ENCODE measurements around the gene BBX.

Gene BBX

DNA sequence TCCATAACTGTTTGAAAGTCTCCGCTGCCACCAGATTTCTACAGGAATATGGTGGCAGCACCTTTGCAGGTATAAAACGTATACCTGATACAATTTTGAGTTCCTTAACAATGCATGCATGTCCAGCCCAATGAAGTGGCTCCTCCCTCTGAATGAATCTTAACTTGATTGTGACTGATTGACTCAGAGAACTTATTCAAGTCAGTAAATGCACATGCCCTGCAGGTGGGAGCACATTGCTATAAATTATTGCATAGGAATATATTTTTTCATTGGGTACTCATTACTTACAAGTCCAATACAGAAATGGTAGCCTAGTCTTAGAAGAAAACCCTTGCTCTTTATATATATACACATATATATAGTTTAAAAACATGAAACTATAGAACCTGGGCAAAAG, 259.3 kb downstream of the BBX start:
- Mint-ChIP-seq H3K9me3 (no peaks in the 10 kb centered on the region), H3K4me3 (no peak overlapping the region), H3K27ac (no peak overlapping the region), H3K36me3 (ENCODE audit: insufficient read depth) (peaks cover 11% of the 10 kb centered on the region), H3K4me1 (ENCODE audit: low read depth in 2 of 2) (no peaks in the 10 kb centered on the region), H3K27me3 (no peaks in the 10 kb centered on the region)
- ATAC-seq (replicated peaks), result no peak
- DNase-seq, result no peak

DNA sequence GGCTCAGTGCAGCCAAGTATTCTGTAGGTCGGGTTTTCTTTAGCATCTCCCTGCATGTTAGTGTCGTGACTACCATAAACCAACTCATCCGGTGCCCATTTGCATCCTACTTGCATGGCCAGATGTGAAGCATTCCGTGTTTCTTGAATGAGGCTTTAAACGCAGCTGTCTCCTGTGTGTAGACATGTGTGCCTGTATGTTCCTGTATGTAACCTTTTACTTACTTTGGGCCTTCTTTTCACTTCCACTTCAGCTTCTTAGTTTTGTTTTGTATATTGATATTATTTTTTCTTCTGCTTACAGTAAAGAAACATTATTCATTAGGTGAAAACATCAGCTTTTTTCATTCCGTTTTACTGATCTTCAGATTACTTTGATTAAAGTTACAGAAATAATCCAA, 267.9 kb downstream of the BBX start:
- Mint-ChIP-seq H3K4me1 (ENCODE audit: low read depth in 2 of 2) (peaks cover 4 to 12% of the 10 kb centered on the region in 2 donors), H3K36me3 (ENCODE audit: insufficient read depth) (peaks cover 25% of the 10 kb centered on the region), H3K9me3 (no peaks in the 10 kb centered on the region), H3K27me3 (no peaks in the 10 kb centered on the region), H3K27ac (no peak overlapping the region), H3K4me3 (no peak overlapping the region)
- ATAC-seq (replicated peaks) (no peak), DNase-seq (no peak)

DNA sequence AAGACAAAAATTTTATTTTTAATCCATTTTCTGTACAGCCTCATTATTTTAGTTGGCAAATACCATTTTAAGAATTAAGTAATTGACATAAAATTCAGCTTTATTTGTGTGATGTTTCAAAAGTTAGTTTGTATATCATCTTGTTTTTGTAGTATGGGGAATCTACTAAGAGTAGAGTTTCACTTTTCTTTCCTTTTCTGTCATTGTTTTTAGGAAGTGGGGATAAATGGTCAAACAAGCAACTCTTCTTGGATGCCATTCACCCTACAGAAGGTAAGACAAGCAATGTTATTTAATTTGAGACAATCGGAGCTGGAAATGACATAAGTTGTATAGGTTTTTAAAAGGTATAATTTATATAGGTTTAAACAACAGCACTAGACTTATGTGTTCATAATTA, 268.3 kb downstream of the BBX start:
- ATAC-seq (replicated peaks) (no peak), DNase-seq (no peak)
- no peak overlapping the region for H3K4me3 Mint-ChIP-seq
- H3K4me1 Mint-ChIP-seq (ENCODE audit: low read depth in 2 of 2), result peaks cover 9 to 16% of the 10 kb centered on the region in 2 donors
- H3K27ac Mint-ChIP-seq, result no peak overlapping the region
- H3K27me3 Mint-ChIP-seq, result no peaks in the 10 kb centered on the region
- peaks cover 25% of the 10 kb centered on the region for H3K36me3 Mint-ChIP-seq (ENCODE audit: insufficient read depth)
- H3K9me3 Mint-ChIP-seq, result no peaks in the 10 kb centered on the region

GRCh38 chr3:107791450-107791849, 268.7 kb downstream of the BBX start:
- no peaks in the 10 kb centered on the region for H3K9me3 Mint-ChIP-seq
- DNase-seq, result no peak

DNA sequence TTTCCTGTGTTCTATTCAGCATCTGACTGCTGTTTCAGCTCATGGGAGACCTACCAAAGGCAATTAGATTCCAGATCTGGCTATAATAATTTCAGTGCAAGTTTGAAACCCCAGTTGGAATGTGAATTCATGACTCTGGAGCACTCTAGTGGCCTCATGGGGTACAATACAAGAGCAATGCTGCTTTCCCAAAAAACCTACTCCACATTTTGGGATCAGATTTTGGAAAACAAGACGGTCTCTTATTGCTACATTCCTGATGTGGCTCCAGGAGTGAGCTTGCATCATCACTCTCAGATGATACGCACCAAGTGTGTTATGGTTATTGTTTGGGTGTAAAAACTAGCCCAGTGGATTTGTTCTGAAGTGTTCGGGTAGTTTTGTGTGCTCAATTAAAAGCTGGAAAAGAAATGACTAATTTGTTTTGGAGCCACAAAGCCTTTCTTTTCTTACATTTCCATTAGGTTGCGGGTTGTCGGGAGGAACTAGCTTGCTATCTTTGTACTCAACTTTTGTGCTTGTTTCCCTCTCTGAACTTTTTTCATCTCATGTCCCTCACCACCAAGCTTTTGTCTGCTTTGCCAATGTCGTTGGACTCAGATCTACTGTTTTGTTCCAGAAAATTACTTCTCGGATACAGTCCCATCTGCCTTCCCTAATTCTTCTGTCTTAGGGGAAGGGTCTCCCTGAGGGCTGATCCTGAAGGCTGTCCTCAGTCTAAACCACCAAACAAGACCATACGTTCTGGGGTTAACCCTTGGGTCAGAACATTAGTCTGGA, 272.1 kb downstream of the BBX start:
- H3K36me3 Mint-ChIP-seq (ENCODE audit: insufficient read depth), result peaks cover 36% of the 10 kb centered on the region
- no peak for ATAC-seq (replicated peaks)

More at GRCh38 chr3:107791450-107791849, 268.7 kb downstream of the BBX start:
- H3K4me3 Mint-ChIP-seq, result no peak overlapping the region
- H3K4me1 Mint-ChIP-seq (ENCODE audit: low read depth in 2 of 2), result peaks cover 12 to 20% of the 10 kb centered on the region in 2 donors
- no peak for ATAC-seq (replicated peaks)
- H3K36me3 Mint-ChIP-seq (ENCODE audit: insufficient read depth), result peaks cover 25% of the 10 kb centered on the region
- H3K27me3 Mint-ChIP-seq, result no peaks in the 10 kb centered on the region
- H3K27ac Mint-ChIP-seq, result no peak overlapping the region

GRCh38 chr3:107795514-107796094, 272.8 kb downstream of the BBX start:
- Mint-ChIP-seq H3K4me1 (ENCODE audit: low read depth in 2 of 2) (peaks cover 12 to 17% of the 10 kb centered on the region in 2 donors), H3K27me3 (no peaks in the 10 kb centered on the region), H3K36me3 (ENCODE audit: insufficient read depth) (peaks cover 33% of the 10 kb centered on the region), H3K27ac (peak overlapping the region; percentile 9 to 85), H3K4me3 (no peak overlapping the region), H3K9me3 (no peaks in the 10 kb centered on the region)
- ATAC-seq (replicated peaks), result no peak
- no peak for DNase-seq

More for the DNA sequence above, 272.1 kb downstream of the BBX start:
- Mint-ChIP-seq H3K4me3 (no peak overlapping the region), H3K27me3 (no peaks in the 10 kb centered on the region), H3K9me3 (no peaks in the 10 kb centered on the region), H3K27ac (peak overlapping the region in 1 of 2 donors; percentile 9), H3K4me1 (ENCODE audit: low read depth in 2 of 2) (peaks cover 12 to 17% of the 10 kb centered on the region in 2 donors)
- DNase-seq, result no peak

GRCh38 chr3:107796791-107797190, 274.0 kb downstream of the BBX start:
- H3K36me3 Mint-ChIP-seq (ENCODE audit: insufficient read depth), result peaks cover 34% of the 10 kb centered on the region
- ATAC-seq (replicated peaks), result peak; percentile 94
- no peaks in the 10 kb centered on the region for H3K27me3 Mint-ChIP-seq
- peak in 2 of 3 experiments; percentile 7 to 9 for DNase-seq
- H3K27ac Mint-ChIP-seq, result no peak overlapping the region
- no peak overlapping the region for H3K4me3 Mint-ChIP-seq
- no peaks in the 10 kb centered on the region for H3K9me3 Mint-ChIP-seq
- peaks cover 12 to 17% of the 10 kb centered on the region in 2 donors for H3K4me1 Mint-ChIP-seq (ENCODE audit: low read depth in 2 of 2)

- Mint-ChIP-seq H3K27me3 (no peaks in the 10 kb centered on the region), H3K36me3 (ENCODE audit: insufficient read depth) (peaks cover 41% of the 10 kb centered on the region), H3K9me3 (no peaks in the 10 kb centered on the region), H3K4me1 (ENCODE audit: low read depth in 2 of 2) (peaks cover 12 to 17% of the 10 kb centered on the region in 2 donors), H3K27ac (no peak overlapping the region), H3K4me3 (no peak overlapping the region)
- ATAC-seq (replicated peaks) (no peak), DNase-seq (no peak)
These were observed 274.8 kb downstream of the BBX start for GRCh38 chr3:107797586-107797985.

DNA sequence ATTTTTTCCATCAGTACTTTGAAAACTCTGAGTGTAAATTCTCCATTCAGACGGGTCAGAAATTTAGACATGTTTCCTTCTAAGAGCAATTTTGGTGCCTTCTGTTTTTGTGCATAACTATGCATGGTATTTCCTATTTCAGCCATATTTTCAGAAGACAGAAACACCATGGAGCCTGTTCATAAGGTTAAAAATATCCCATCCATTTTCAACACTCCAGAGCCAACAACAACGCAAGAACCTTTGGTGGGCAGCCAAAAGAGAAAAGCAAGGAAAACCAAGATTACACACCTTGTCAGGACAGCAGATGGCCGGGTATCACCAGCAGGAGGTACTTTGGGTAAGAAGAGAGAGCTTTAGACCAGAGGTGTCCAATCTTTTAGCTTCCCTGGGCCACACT, 275.6 kb downstream of the BBX start:
- H3K4me1 Mint-ChIP-seq (ENCODE audit: low read depth in 2 of 2), result peaks cover 12 to 17% of the 10 kb centered on the region in 2 donors
- H3K36me3 Mint-ChIP-seq (ENCODE audit: insufficient read depth), result peaks cover 47% of the 10 kb centered on the region
- H3K9me3 Mint-ChIP-seq, result no peaks in the 10 kb centered on the region
- H3K4me3 Mint-ChIP-seq, result no peak overlapping the region
- H3K27me3 Mint-ChIP-seq, result no peaks in the 10 kb centered on the region
- DNase-seq, result no peak
- ATAC-seq (replicated peaks), result no peak
- no peak overlapping the region for H3K27ac Mint-ChIP-seq

DNA sequence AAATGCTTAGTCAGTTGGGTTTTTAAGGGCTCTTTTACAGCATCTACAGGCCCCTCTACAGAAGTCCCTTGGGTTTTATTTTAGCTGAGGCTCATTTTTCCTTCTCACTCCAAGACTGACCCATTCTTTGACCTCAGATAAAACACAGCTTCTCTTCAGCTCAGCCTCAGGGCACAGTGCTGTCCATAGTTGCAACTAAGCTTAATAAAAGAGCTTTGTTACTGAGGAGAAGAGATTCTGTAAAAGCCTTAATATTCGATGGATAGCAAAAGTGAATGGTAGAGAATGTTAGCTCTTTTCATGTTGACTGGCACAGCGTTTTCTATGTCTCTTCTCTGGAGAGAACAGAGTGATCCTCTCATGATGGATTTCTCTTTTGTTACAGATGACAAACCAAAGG, 277.9 kb downstream of the BBX start:
- peaks cover 67% of the 10 kb centered on the region for H3K36me3 Mint-ChIP-seq (ENCODE audit: insufficient read depth)
- no peak overlapping the region for H3K27ac Mint-ChIP-seq
- H3K4me3 Mint-ChIP-seq, result no peak overlapping the region
- no peaks in the 10 kb centered on the region for H3K27me3 Mint-ChIP-seq
- H3K4me1 Mint-ChIP-seq (ENCODE audit: low read depth in 2 of 2), result peaks cover 6 to 7% of the 10 kb centered on the region in 2 donors
- ATAC-seq (replicated peaks), result no peak
- DNase-seq, result no peak
- no peaks in the 10 kb centered on the region for H3K9me3 Mint-ChIP-seq

- Mint-ChIP-seq H3K27me3 (no peaks in the 10 kb centered on the region), H3K9me3 (no peaks in the 10 kb centered on the region), H3K36me3 (ENCODE audit: insufficient read depth) (peaks cover 86% of the 10 kb centered on the region), H3K27ac (peak overlapping the region in 1 of 2 donors; percentile 23), H3K4me1 (ENCODE audit: low read depth in 2 of 2) (no peaks in the 10 kb centered on the region), H3K4me3 (no peak overlapping the region)
- DNase-seq (no peak), ATAC-seq (replicated peaks) (no peak)
These were observed 280.4 kb downstream of the BBX start for GRCh38 chr3:107803170-107803569.

GRCh38 chr3:107806021-107806420, 283.3 kb downstream of the BBX start:
- no peaks in the 10 kb centered on the region for H3K9me3 Mint-ChIP-seq
- DNase-seq (no peak), ATAC-seq (replicated peaks) (no peak)
- no peaks in the 10 kb centered on the region for H3K27me3 Mint-ChIP-seq
- H3K4me1 Mint-ChIP-seq (ENCODE audit: low read depth in 2 of 2), result peaks cover 5 to 11% of the 10 kb centered on the region in 2 donors
- no peak overlapping the region for H3K27ac Mint-ChIP-seq
- peaks cover 80% of the 10 kb centered on the region for H3K36me3 Mint-ChIP-seq (ENCODE audit: insufficient read depth)
- no peak overlapping the region for H3K4me3 Mint-ChIP-seq

- Mint-ChIP-seq H3K36me3 (ENCODE audit: insufficient read depth) (peaks cover 74% of the 10 kb centered on the region), H3K27ac (no peak overlapping the region), H3K4me3 (no peak overlapping the region), H3K9me3 (no peaks in the 10 kb centered on the region), H3K27me3 (no peaks in the 10 kb centered on the region), H3K4me1 (ENCODE audit: low read depth in 2 of 2) (peaks cover 5 to 11% of the 10 kb centered on the region in 2 donors)
- DNase-seq (no peak), ATAC-seq (replicated peaks) (no peak)
These were observed 283.8 kb downstream of the BBX start for GRCh38 chr3:107806536-107806935.
